ENCODE data around the gene ARL1. TPM values are rescaled to one million over a fixed set of nuclear protein-coding genes. Genes with fewer than 3 reads are reported as not detected.
"Not testable (repeated sequence)": the region's sequence is repeated elsewhere in the genome, so short reads cannot be mapped to it uniquely, and the experiment has no call there.

Gene ARL1
- total and polyA plus RNA-seq, 10 of the 15 experiments (the other 5 are each of a cell fraction or from before 2014, with no cell fraction given): 28.5 to 95.0 (median 65.7) TPM

DNA sequence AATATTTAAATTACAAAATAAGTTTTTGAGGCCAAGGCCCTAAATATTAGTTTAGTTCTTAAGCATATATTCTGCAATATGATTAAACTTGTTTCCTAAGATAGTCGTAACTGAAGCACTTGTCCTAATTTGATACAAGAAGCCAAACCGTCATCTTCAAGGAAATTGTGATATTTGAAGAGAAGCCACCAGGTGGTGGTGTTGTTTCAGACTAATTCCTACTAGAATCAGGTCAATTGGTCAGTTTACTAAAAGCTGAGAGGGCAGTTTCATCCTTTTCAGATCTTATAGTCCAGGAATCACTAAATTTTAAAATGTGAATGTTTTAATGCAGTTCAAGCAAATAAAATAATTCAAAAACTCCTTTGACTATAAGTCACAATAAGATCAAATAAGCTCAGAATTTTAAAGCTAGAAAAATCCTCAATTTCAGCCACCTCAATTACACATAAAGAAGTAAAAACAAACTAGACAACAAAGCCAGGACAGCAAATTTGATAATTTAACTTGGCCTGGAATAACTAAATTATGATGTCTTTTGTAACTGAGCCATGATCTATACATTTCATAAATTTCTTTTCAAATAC is 7.1 kb upstream of the ARL1 start (continued):
- TF ChIP-seq, protein P1, sequence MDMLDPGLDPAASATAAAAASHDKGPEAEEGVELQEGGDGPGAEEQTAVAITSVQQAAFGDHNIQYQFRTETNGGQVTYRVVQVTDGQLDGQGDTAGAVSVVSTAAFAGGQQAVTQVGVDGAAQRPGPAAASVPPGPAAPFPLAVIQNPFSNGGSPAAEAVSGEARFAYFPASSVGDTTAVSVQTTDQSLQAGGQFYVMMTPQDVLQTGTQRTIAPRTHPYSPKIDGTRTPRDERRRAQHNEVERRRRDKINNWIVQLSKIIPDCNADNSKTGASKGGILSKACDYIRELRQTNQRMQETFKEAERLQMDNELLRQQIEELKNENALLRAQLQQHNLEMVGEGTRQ (IDR thresholded peaks at IDR 0.05; ENCODE audit: borderline replicate concordance, low read depth, low read length): no peak
- TF ChIP-seq RAD21 (IDR thresholded peaks at IDR 0.05; ENCODE audit: insufficient read depth, low read depth, low read length) (peak; percentile 87), FOXM1 (IDR thresholded peaks at IDR 0.05; ENCODE audit: low read depth, low read length) (no peak), NRF1 (conservative IDR thresholded peaks at IDR 0.05; ENCODE audit: low read depth, low read length) (no peak), CBX3 (IDR thresholded peaks at IDR 0.05; ENCODE audit: borderline replicate concordance, low read depth) (no peak), NFIC (IDR thresholded peaks at IDR 0.05; ENCODE audit: low read depth, low read length) (no peak), ZNF384 (IDR thresholded peaks at IDR 0.05; ENCODE audit: borderline replicate concordance, low read depth, low read length) (no peak)
- TF ChIP-seq, protein P2, sequence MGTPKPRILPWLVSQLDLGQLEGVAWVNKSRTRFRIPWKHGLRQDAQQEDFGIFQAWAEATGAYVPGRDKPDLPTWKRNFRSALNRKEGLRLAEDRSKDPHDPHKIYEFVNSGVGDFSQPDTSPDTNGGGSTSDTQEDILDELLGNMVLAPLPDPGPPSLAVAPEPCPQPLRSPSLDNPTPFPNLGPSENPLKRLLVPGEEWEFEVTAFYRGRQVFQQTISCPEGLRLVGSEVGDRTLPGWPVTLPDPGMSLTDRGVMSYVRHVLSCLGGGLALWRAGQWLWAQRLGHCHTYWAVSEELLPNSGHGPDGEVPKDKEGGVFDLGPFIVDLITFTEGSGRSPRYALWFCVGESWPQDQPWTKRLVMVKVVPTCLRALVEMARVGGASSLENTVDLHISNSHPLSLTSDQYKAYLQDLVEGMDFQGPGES (IDR thresholded peaks at IDR 0.05): no peak

- H3K9me3 ChIP-seq (replicated peaks; ENCODE audit: control insufficient read depth, insufficient read depth, low read length); intact Hi-C loops (cut with micrococcal nuclease; ENCODE audit: unreplicated experiment); H4K20me1 ChIP-seq (ENCODE audit: control insufficient read depth, insufficient read depth); FAIRE-seq; H3K4me1 ChIP-seq (ENCODE audit: control insufficient read depth, insufficient read depth, low read length); SMC1A ChIA-PET (ENCODE audit: uncharacterized antibody, unreplicated experiment); POLR2A ChIA-PET; H3K4me2 ChIP-seq (ENCODE audit: control insufficient read depth, insufficient read depth); H3K4me3 ChIP-seq; H3K9ac ChIP-seq (ENCODE audit: control insufficient read depth, insufficient read depth, low read length); H3K27ac ChIP-seq (ENCODE audit: control insufficient read depth, insufficient read depth); DNase-seq (ENCODE audit: low read depth, low spot score); H3K27me3 ChIP-seq (replicated peaks in 1 of 2; ENCODE audit: control insufficient read depth in 2 of 2, insufficient read depth in 2 of 2, low read length in 1 of 2); ATAC-seq; BruUV-seq (replicated peaks); H2AFZ ChIP-seq (ENCODE audit: control insufficient read depth, low read depth, low read length); H3K36me3 ChIP-seq (ENCODE audit: control insufficient read depth in 2 of 2, insufficient read depth in 2 of 2, low read length in 1 of 2); RAD21 ChIA-PET (ENCODE audit: unreplicated experiment): not testable (repeated sequence)
- in situ Hi-C loops (cut with MboI): loop anchor here (5.0 kb wide), 1 partner anchor 352 kb away; no protein-coding TSS in a partner anchor
- peaks cover 30% of the 10 kb centered on the region for H3K79me2 ChIP-seq (ENCODE audit: control insufficient read depth, insufficient read depth, low read length)
- CTCF ChIA-PET: interaction anchor here (1.2 kb wide), 1 partner anchor 418 kb away, joined by 3 read pairs; no protein-coding TSS in a partner anchor
- 64% methylated on average over 8 of the region's 8 CpGs for WGBS (ENCODE audit: insufficient coverage, insufficient replicate concordance, low lambda C conversion rate, missing lambda C conversion rate)
These were observed 2.6 kb upstream of the ARL1 start for GRCh38 chr12:101410169-101410568.

All from GM12878 (cell line).